RWPE2 (cell line): ENCODE data around the gene TLR3.
"Not testable (repeated sequence)": the region's sequence is repeated elsewhere in the genome, so short reads cannot be mapped to it uniquely, and the experiment has no call there.

Experiments used
- ATAC-seq: fragments of 200-7000 bp; cut with Tn5 transposase; 3 replicates; pipeline ENCODE4 v1.9.1; 2021; ENCODE audit warnings: low read depth
- DNase-seq: peaks from one replicate; pipeline ENCODE4 v3.0.0-alpha.2; 2020; ENCODE audit warnings: low spot score
- H3K27ac ChIP-seq: fragments of 450-650 bp; 2 replicates; pipeline ENCODE4 v1.5.1; 2017; ENCODE audit warnings: mild to moderate bottlenecking; ENCODE audit not compliant: poor library complexity, severe bottlenecking
- H3K27me3 ChIP-seq: fragments of 250-450 bp; sonication (Bioruptor Pico); 2 replicates; pipeline ENCODE4 v1.5.1; 2021; ENCODE audit warnings: mild to moderate bottlenecking, moderate library complexity; ENCODE audit not compliant: insufficient read depth, poor library complexity, severe bottlenecking
- H3K36me3 ChIP-seq: fragments of 250-450 bp; sonication (Bioruptor Pico); 2 replicates; pipeline ENCODE4 v1.5.1; 2020; ENCODE audit warnings: low read depth, mild to moderate bottlenecking, moderate library complexity
- H3K4me1 ChIP-seq: fragments of 250-450 bp; sonication (Bioruptor Pico); 2 replicates; pipeline ENCODE4 v1.5.1; 2021; ENCODE audit warnings: mild to moderate bottlenecking, moderate library complexity; ENCODE audit not compliant: insufficient read depth, poor library complexity, severe bottlenecking
- H3K4me3 ChIP-seq: fragments of 250-450 bp; sonication (Bioruptor Pico); 2 replicates; pipeline ENCODE4 v1.5.1; 2021; ENCODE audit warnings: mild to moderate bottlenecking, moderate library complexity; ENCODE audit not compliant: severe bottlenecking
- H3K9me3 ChIP-seq: fragments of 250-450 bp; sonication (Bioruptor Pico); 2 replicates; pipeline ENCODE4 v1.5.1; 2021; ENCODE audit warnings: mild to moderate bottlenecking, moderate library complexity; ENCODE audit not compliant: severe bottlenecking
- CTCF ChIP-seq: fragments of 450-650 bp; IDR thresholded peaks from one replicate; pipeline ENCODE4 v1.5.1; 2017; ENCODE audit warnings: mild to moderate bottlenecking, moderate library complexity; ENCODE audit not compliant: poor library complexity, severe bottlenecking

The TLR3 gene

GRCh38 chr4:186036976-186037581, 31.9 kb upstream of the TLR3 start:
- TF ChIP-seq CTCF, result no peak
- DNase-seq, result no peak
- H3K4me1 ChIP-seq, result no peaks in the 10 kb centered on the region
- H3K9me3 ChIP-seq, result no peaks in the 10 kb centered on the region
- H3K4me3 ChIP-seq, result no peak overlapping the region
- no peak for ATAC-seq
- H3K36me3 ChIP-seq, result no peaks in the 10 kb centered on the region
- no peaks in the 10 kb centered on the region for H3K27me3 ChIP-seq
- no peak overlapping the region for H3K27ac ChIP-seq

GRCh38 chr4:186037692-186038658, 31.0 kb upstream of the TLR3 start:
- ATAC-seq (peak; percentile 65; the same call in 2 of the 3 replicates), DNase-seq (no peak)
- Histone ChIP-seq H3K4me3 (no peak overlapping the region), H3K27ac (no peak overlapping the region), H3K36me3 (no peaks in the 10 kb centered on the region), H3K27me3 (no peaks in the 10 kb centered on the region), H3K4me1 (no peaks in the 10 kb centered on the region), H3K9me3 (no peaks in the 10 kb centered on the region)
- TF ChIP-seq CTCF, result peak; percentile 81

- Histone ChIP-seq H3K9me3 (no peaks in the 10 kb centered on the region), H3K27ac (no peak overlapping the region), H3K27me3 (no peaks in the 10 kb centered on the region), H3K4me3 (no peak overlapping the region), H3K36me3 (no peaks in the 10 kb centered on the region), H3K4me1 (no peaks in the 10 kb centered on the region)
- ATAC-seq, result peak; percentile 27; the same call in 1 of the 3 replicates
- no peak for DNase-seq
- no peak for TF ChIP-seq CTCF
Measured at GRCh38 chr4:186039697-186040096, 29.3 kb upstream of the TLR3 start.

- H3K4me1 ChIP-seq, result no peaks in the 10 kb centered on the region
- no peak for TF ChIP-seq CTCF
- H3K4me3 ChIP-seq, result no peak overlapping the region
- no peak overlapping the region for H3K27ac ChIP-seq
- H3K9me3 ChIP-seq, result no peaks in the 10 kb centered on the region
- DNase-seq (no peak), ATAC-seq (no peak)
- H3K36me3 ChIP-seq, result no peaks in the 10 kb centered on the region
- H3K27me3 ChIP-seq, result no peaks in the 10 kb centered on the region
Measured at GRCh38 chr4:186040316-186040715, 28.6 kb upstream of the TLR3 start.

- H3K9me3 ChIP-seq, DNase-seq, ATAC-seq, H3K27me3 ChIP-seq, H3K27ac ChIP-seq, H3K36me3 ChIP-seq, H3K4me1 ChIP-seq, H3K4me3 ChIP-seq: not testable (repeated sequence)
Measured at GRCh38 chr4:186047501-186047900, 21.5 kb upstream of the TLR3 start.

GRCh38 chr4:186050135-186050534, 18.8 kb upstream of the TLR3 start:
- not testable (repeated sequence) for H3K9me3 ChIP-seq, DNase-seq, ATAC-seq, H3K36me3 ChIP-seq, H3K4me1 ChIP-seq, H3K27ac ChIP-seq, H3K27me3 ChIP-seq, H3K4me3 ChIP-seq
